CD14-positive monocyte (primary cell): ENCODE measurements around the gene PTMS. TPM values are rescaled to one million over a fixed set of nuclear protein-coding genes. Genes with fewer than 3 reads are reported as not detected.

Source experiments
- DNase-seq, 3 donors: peaks; one replicate each; pipeline ENCODE4 v3.0.0-alpha.2; 2011 to 2022
- H2AFZ ChIP-seq: 2 replicates; pipeline ENCODE4 v1.6.0; 2012; ENCODE audit warnings: mild to moderate bottlenecking, low read depth, low read length, inconsistent platforms; ENCODE audit not compliant: insufficient read depth, poor library complexity, severe bottlenecking
- H3K27ac ChIP-seq, 2 donors: 1 replicate in 1 of 2; 2 replicates in 1 of 2; pipeline ENCODE4 v1.5.1; 2012 to 2013; ENCODE audit warnings: low read length in 2 of 2, control low read depth in 1 of 2, inconsistent platforms in 1 of 2, low read depth in 1 of 2, mild to moderate bottlenecking in 1 of 2
- H3K27me3 ChIP-seq, 2 donors: one replicate each; pipeline versions ENCODE4 v1.6.0 to v1.6.1; 2011 to 2013; ENCODE audit warnings: low read length in 2 of 2; ENCODE audit not compliant: control insufficient read depth in 2 of 2, insufficient read depth in 2 of 2
- H3K36me3 ChIP-seq, 2 donors: replicated peaks in 1 of 2; 1 replicate in 1 of 2; 2 replicates in 1 of 2; pipeline versions ENCODE4 v1.5.1 to v1.6.1; 2012 to 2013; ENCODE audit warnings: low read length in 2 of 2, control low read depth in 1 of 2, inconsistent platforms in 1 of 2, mild to moderate bottlenecking in 1 of 2; ENCODE audit not compliant: insufficient read depth in 2 of 2, control insufficient read depth in 1 of 2
- H3K4me1 ChIP-seq, 2 donors: 1 replicate in 1 of 2; 2 replicates in 1 of 2; pipeline versions ENCODE4 v1.5.1 to v1.6.1; 2012 to 2013; ENCODE audit warnings: low read length in 2 of 2, control low read depth in 1 of 2, inconsistent platforms in 1 of 2, mild to moderate bottlenecking in 1 of 2, moderate library complexity in 1 of 2; ENCODE audit not compliant: insufficient read depth in 2 of 2, control insufficient read depth in 1 of 2
- H3K4me2 ChIP-seq: replicated peaks from 2 replicates; pipeline ENCODE3; 2012; ENCODE audit warnings: low read length, moderate library complexity, mild to moderate bottlenecking; ENCODE audit not compliant: poor library complexity, severe bottlenecking; ENCODE audit errors: extremely low read depth
- H3K4me3 ChIP-seq, 3 experiments: fragments of 200-600 bp in 1 of 3; sonication (generic) in 1 of 3; replicated peaks in 1 of 3; 1 replicate in 2 of 3; 2 replicates in 1 of 3; pipeline ENCODE4 v1.5.1; 2011 to 2013; ENCODE audit warnings: low read length in 3 of 3, mild to moderate bottlenecking in 3 of 3, control low read depth in 2 of 3, low read depth in 2 of 3, inconsistent platforms in 1 of 3, moderate library complexity in 1 of 3
- H3K79me2 ChIP-seq: 2 replicates; pipeline ENCODE4 v1.6.0; 2012; ENCODE audit warnings: mild to moderate bottlenecking, control low read depth, inconsistent platforms, low read length, moderate library complexity; ENCODE audit not compliant: insufficient read depth
- H3K9ac ChIP-seq: 2 replicates; pipeline ENCODE4 v1.6.0; 2017; ENCODE audit warnings: low read length, mild to moderate bottlenecking; ENCODE audit not compliant: insufficient read depth, poor library complexity, severe bottlenecking
- H3K9me3 ChIP-seq, 2 donors: replicated peaks in 1 of 2; 1 replicate in 1 of 2; 2 replicates in 1 of 2; pipeline versions ENCODE4 v1.5.1 to v1.6.1; 2012 to 2013; ENCODE audit warnings: low read length in 2 of 2, control low read depth in 1 of 2; ENCODE audit not compliant: control insufficient read depth in 1 of 2, insufficient read depth in 1 of 2
- H4K20me1 ChIP-seq: 2 replicates; pipeline ENCODE4 v1.6.0; 2012; ENCODE audit warnings: mild to moderate bottlenecking, low read length, control low read depth, moderate library complexity; ENCODE audit not compliant: insufficient read depth
- H3K27ac Mint-ChIP-seq, 7 donors: one replicate each; pipeline ENCODE4 v1.8.0; 2020; ENCODE audit warnings: mild to moderate bottlenecking in 7 of 7, mixed read lengths in 7 of 7, moderate library complexity in 6 of 7, inconsistent platforms in 2 of 7
- H3K27me3 Mint-ChIP-seq, 3 donors: one replicate each; pipeline ENCODE4 v1.8.0; 2021 to 2022; ENCODE audit warnings: low read depth in 3 of 3, mild to moderate bottlenecking in 3 of 3, mixed read lengths in 3 of 3, moderate library complexity in 3 of 3, inconsistent platforms in 1 of 3
- H3K36me3 Mint-ChIP-seq, 2 donors: one replicate each; pipeline ENCODE4 v1.8.0; 2020; ENCODE audit warnings: mixed read lengths in 2 of 2, inconsistent platforms in 1 of 2, mild to moderate bottlenecking in 1 of 2
- H3K4me1 Mint-ChIP-seq: one replicate; pipeline ENCODE4 v1.8.0; 2020; ENCODE audit warnings: mild to moderate bottlenecking, mixed read lengths
- H3K4me3 Mint-ChIP-seq, 2 donors: one replicate each; pipeline ENCODE4 v1.8.0; 2020; ENCODE audit warnings: mild to moderate bottlenecking in 2 of 2, mixed read lengths in 2 of 2, moderate library complexity in 1 of 2
- H3K9me3 Mint-ChIP-seq, 7 donors: one replicate each; pipeline ENCODE4 v1.8.0; 2020 to 2022; ENCODE audit warnings: mixed read lengths in 7 of 7, mild to moderate bottlenecking in 6 of 7, moderate library complexity in 6 of 7, inconsistent platforms in 2 of 7
- CTCF ChIP-seq: fragments of 200-600 bp; IDR thresholded peaks from one replicate; pipeline ENCODE4 v1.8.0; 2022; ENCODE audit warnings: antibody characterized with exemption, mild to moderate bottlenecking
- WGBS: methylation state at CpG from one replicate; pipeline ENCODE4 v1.1.5; 2013; ENCODE audit warnings: missing lambda C conversion rate; ENCODE audit not compliant: insufficient coverage; 5-methylcytosine and 5-hydroxymethylcytosine counted together
- intact Hi-C, 2 donors: fragments of 100-400 bp; cut with micrococcal nuclease; formaldehyde crosslinking; loops; one replicate each; pipeline versions ENCODE4 v1.15.0 to v1.15.1; 2023
- polyA plus RNA-seq, 3 donors: library from polyadenylated mRNA; depleted of rRNA in 1 of 3; unstranded in 2 of 3; stranded (reverse) in 1 of 3; fragments of 300-500 nt in 2 of 3; fragments of >200 nt in 1 of 3; fragmentation: Illumina TruSeq in 2 of 3; gene quantifications; 1 replicate in 2 of 3; 2 replicates in 1 of 3; pipeline ENCODE4 v1.2.3, GENCODE V29; 2012 to 2021

The PTMS gene
- polyA plus RNA-seq, 3 donors = 2.4 to 9.7 (median 2.6) TPM

- H3K36me3 Mint-ChIP-seq = peaks cover 8 to 21% of the 10 kb centered on the region in 2 donors
- Histone ChIP-seq H3K27ac (no peak overlapping the region), H3K36me3 (no peaks in the 10 kb centered on the region), H2AFZ (no peak overlapping the region), H3K4me3 (no peak overlapping the region), H4K20me1 (no peaks in the 10 kb centered on the region), H3K9ac (no peak overlapping the region), H3K27me3 (peaks cover 20 to 69% of the 10 kb centered on the region in 2 donors), H3K4me2 (no peak overlapping the region), H3K79me2 (no peaks in the 10 kb centered on the region), H3K9me3 (peaks cover 0 to 17% of the 10 kb centered on the region in 2 donors), H3K4me1 (peaks cover 33 to 54% of the 10 kb centered on the region in 2 donors)
- DNase-seq = no peak
- peak overlapping the region in 1 of 7 donors; percentile 50 for H3K27ac Mint-ChIP-seq
- H3K9me3 Mint-ChIP-seq = peaks cover 0 to 9% (median 5%) of the 10 kb centered on the region in 7 donors
- intact Hi-C loops = no loop called here
- peaks cover 52% of the 10 kb centered on the region for H3K4me1 Mint-ChIP-seq
- H3K4me3 Mint-ChIP-seq = peak overlapping the region in 1 of 2 donors; percentile 28
- TF ChIP-seq CTCF = no peak
- peaks cover 60 to 82% (median 78%) of the 10 kb centered on the region in 3 donors for H3K27me3 Mint-ChIP-seq
- 100% methylated on average over 2 of the region's 10 CpGs for WGBS
Measured at GRCh38 chr12:6770600-6770999, 4.4 kb downstream of the PTMS start.

DNA sequence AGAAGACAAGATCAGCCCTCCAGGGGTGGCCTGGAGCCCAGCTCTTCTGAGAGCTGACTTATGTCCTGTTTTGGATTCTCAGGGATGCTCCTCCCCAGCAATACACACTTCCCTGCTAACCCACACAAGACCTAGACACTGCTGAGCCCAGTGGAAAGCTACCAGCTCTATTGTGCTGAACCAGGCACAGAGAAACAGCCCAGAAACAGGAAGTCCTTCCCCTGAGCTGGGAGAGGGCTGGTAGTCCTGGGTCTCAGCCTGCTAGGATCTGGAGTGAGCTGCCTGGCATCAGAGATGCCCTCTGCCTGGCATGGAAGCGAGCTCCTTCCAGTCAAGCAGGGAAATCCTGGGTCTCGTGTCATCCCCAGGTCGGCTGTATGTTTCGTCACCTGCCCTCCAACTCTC, 4.9 kb downstream of the PTMS start:
- no peak overlapping the region for H3K4me3 ChIP-seq
- Mint-ChIP-seq H3K27me3 (peaks cover 57 to 81% (median 78%) of the 10 kb centered on the region in 3 donors), H3K4me1 (peaks cover 48% of the 10 kb centered on the region), H3K27ac (peak overlapping the region in 1 of 7 donors; percentile 41), H3K4me3 (peak overlapping the region in 1 of 2 donors; percentile 28), H3K36me3 (peaks cover 8 to 21% of the 10 kb centered on the region in 2 donors), H3K9me3 (peaks cover 0 to 8% (median 4%) of the 10 kb centered on the region in 7 donors)
- H4K20me1 ChIP-seq = no peaks in the 10 kb centered on the region
- peaks cover 28 to 49% of the 10 kb centered on the region in 2 donors for H3K4me1 ChIP-seq
- H3K9ac ChIP-seq = no peak overlapping the region
- no peak overlapping the region for H3K4me2 ChIP-seq
- TF ChIP-seq CTCF = no peak
- no peak overlapping the region for H2AFZ ChIP-seq
- no peak overlapping the region for H3K27ac ChIP-seq
- no peaks in the 10 kb centered on the region for H3K36me3 ChIP-seq
- peak in 2 of 3 donors; percentile 32 to 44 for DNase-seq
- peaks cover 18 to 68% of the 10 kb centered on the region in 2 donors for H3K27me3 ChIP-seq
- no peaks in the 10 kb centered on the region for H3K79me2 ChIP-seq
- intact Hi-C loops = no loop called here
- H3K9me3 ChIP-seq = peaks cover 0 to 17% of the 10 kb centered on the region in 2 donors
- WGBS = 53% methylated on average over 3 of the region's 4 CpGs
